Right lobe of liver (tissue), 6 donors: Measurements from ENCODE around the gene MARF1. TPM values are rescaled to one million over a fixed set of nuclear protein-coding genes. Genes with fewer than 3 reads are reported as not detected.

Experiments
- ATAC-seq, 4 donors: fragments of 200-7000 bp; cut with Tn5 transposase; one replicate each; pipeline ENCODE4 v1.9.1; 2020; ENCODE audit warnings: mild to moderate bottlenecking in 4 of 4, moderate library complexity in 4 of 4
- DNase-seq, 3 donors: peaks; one replicate each; pipeline ENCODE4 v3.0.0-alpha.2; 2020
- H3K27ac ChIP-seq, 3 donors: fragments of 200-600 bp; one replicate each; pipeline ENCODE4 v1.8.0; 2022
- H3K27me3 ChIP-seq, 2 donors: fragments of 200-600 bp; one replicate each; pipeline ENCODE4 v1.8.0; 2022
- H3K36me3 ChIP-seq, 4 donors: fragments of 200-600 bp; sonication (generic) in 1 of 4; one replicate each; pipeline versions ENCODE4 v1.5.1 to v1.8.0; 2017 to 2022; ENCODE audit warnings: control low read depth in 1 of 4
- H3K4me1 ChIP-seq, 4 donors: fragments of 200-600 bp; sonication (generic) in 1 of 4; one replicate each; pipeline versions ENCODE4 v1.5.1 to v1.8.0; 2017 to 2022; ENCODE audit warnings: control low read depth in 1 of 4
- H3K4me3 ChIP-seq, 3 donors: fragments of 200-600 bp; one replicate each; pipeline ENCODE4 v1.8.0; 2022
- H3K9me3 ChIP-seq, 4 donors: fragments of 200-600 bp; sonication (generic) in 1 of 4; one replicate each; pipeline versions ENCODE4 v1.5.1 to v1.8.0; 2017 to 2022; ENCODE audit warnings: control low read depth in 1 of 4
- POLR2A ChIP-seq: fragments of 450-650 bp; IDR thresholded peaks from one replicate; pipeline ENCODE4 v1.6.1; 2017; ENCODE audit warnings: antibody characterized with exemption, mild to moderate bottlenecking
- WGBS: methylation state at CpG from one replicate; pipeline ENCODE4 v1.1.6; 2018; ENCODE audit warnings: low coverage, low lambda C conversion rate; ENCODE audit not compliant: insufficient coverage; ENCODE audit errors: missing lambda C conversion rate; 5-methylcytosine and 5-hydroxymethylcytosine counted together
- intact Hi-C, 2 donors: fragments of 100-400 bp; cut with DNase I; formaldehyde crosslinking; loops; one replicate each; pipeline versions ENCODE4 v1.11.2 to v1.14.1; 2022
- total RNA-seq, 6 experiments: library from RNA; depleted of rRNA in 2 of 6; stranded (reverse); fragments of >200 nt in 2 of 6; fragmentation: NEBNext Ultra II Directional in 3 of 6; extraction: Animal tissue kit (Norgen Biotek cat#: 25700) in 3 of 6; gene quantifications; one replicate each; pipeline versions ENCODE4 v1.1.0 to v1.2.4, GENCODE V29; 2016 to 2023
- TF ChIP-seq, protein P1 (sequence below), 4 donors: fragments of 200-600 bp in 3 of 4; fragments of 450-650 bp in 1 of 4; IDR thresholded peaks; one replicate each; pipeline versions ENCODE4 v1.5.1 to v1.8.0; 2016 to 2022; ENCODE audit warnings: antibody characterized with exemption in 4 of 4, mild to moderate bottlenecking in 2 of 4
- donor health status: DM: no; HTN: yes; CAD: no.
- donor health status: DM: no; HTN: no; CAD: no.
- donor health status: DM: no; HTN: no; CAD: no.
- donor health status: DM: no; HTN: yes; CAD: no.
- donor health status: DM: no; HTN: yes; CAD: no.

MARF1 gene
- total RNA-seq, 6 experiments from 2014 or later: 17.2 to 44.2 (median 31.2) TPM

DNA sequence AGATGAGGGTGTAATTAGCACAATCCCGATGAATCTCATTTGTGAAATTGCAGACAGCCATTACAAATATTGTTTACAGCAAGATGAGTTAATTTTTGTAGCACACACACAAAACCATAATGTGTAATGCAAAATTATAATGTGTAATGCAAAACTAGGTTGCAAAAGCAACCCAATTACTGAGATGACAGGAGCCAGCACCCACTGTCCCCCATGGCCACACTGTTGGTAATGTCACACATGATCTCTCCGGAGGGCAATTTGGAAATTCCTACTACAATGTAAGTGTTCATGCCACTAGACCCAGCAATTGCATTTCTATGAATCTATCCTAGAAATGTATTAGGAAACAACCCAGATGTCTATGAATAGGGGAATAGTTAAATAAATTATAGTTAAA lies 76.9 kb downstream of the MARF1 start:
- ATAC-seq: no peak
- Histone ChIP-seq H3K4me3 (no peak overlapping the region), H3K27me3 (no peaks in the 10 kb centered on the region), H3K27ac (no peak overlapping the region), H3K36me3 (no peaks in the 10 kb centered on the region), H3K9me3 (no peaks in the 10 kb centered on the region), H3K4me1 (peaks cover 0 to 4% (median 0%) of the 10 kb centered on the region in 4 donors)
- TF ChIP-seq POLR2A: no peak
- TF ChIP-seq, protein P1, sequence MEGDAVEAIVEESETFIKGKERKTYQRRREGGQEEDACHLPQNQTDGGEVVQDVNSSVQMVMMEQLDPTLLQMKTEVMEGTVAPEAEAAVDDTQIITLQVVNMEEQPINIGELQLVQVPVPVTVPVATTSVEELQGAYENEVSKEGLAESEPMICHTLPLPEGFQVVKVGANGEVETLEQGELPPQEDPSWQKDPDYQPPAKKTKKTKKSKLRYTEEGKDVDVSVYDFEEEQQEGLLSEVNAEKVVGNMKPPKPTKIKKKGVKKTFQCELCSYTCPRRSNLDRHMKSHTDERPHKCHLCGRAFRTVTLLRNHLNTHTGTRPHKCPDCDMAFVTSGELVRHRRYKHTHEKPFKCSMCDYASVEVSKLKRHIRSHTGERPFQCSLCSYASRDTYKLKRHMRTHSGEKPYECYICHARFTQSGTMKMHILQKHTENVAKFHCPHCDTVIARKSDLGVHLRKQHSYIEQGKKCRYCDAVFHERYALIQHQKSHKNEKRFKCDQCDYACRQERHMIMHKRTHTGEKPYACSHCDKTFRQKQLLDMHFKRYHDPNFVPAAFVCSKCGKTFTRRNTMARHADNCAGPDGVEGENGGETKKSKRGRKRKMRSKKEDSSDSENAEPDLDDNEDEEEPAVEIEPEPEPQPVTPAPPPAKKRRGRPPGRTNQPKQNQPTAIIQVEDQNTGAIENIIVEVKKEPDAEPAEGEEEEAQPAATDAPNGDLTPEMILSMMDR (IDR thresholded peaks at IDR 0.05): no peak
- intact Hi-C loops: no loop called here
- 85% methylated on average over 2 of the region's 2 CpGs for WGBS
- DNase-seq: no peak

DNA sequence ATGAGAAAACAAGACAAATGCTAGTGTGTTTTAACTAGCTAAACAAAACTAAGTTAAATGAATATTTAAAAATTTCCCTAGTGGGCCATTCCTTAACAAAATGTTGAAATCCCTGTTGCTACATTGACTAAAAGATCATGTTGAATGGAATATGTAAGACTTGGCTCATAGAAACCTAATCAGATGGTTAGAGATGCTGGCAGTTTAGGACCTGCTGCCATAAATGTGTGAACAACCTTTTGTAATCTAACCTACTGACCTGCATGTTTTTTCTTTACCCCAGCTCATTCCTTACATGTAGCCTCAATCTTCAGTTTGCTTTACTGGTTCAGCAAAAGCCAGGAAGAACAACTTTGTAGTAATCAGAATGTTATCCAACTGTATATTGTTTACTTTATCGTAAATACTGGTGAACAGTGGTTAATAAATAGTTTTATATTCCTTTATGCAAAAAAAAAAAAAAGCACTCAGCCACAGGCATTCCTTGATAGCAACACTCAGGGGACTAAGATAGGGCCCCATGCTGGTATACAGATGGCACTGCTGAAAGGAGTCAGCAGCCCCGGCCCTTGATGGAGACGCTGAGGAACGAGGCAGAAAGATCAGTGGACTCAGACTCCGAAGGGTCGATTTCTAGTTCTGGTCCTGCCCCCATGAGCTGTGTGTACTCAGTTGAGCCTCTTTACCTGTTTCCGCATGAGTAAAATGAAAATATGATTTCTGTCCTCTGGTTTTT lies 78.2 kb downstream of the MARF1 start:
- DNase-seq (no peak), ATAC-seq (no peak)
- Histone ChIP-seq H3K4me3 (no peak overlapping the region), H3K4me1 (peaks cover 0 to 4% (median 0%) of the 10 kb centered on the region in 4 donors), H3K27ac (no peak overlapping the region), H3K27me3 (no peaks in the 10 kb centered on the region), H3K36me3 (no peaks in the 10 kb centered on the region), H3K9me3 (no peaks in the 10 kb centered on the region)
- 89% methylated on average over 6 of the region's 7 CpGs for WGBS
- TF ChIP-seq POLR2A: no peak
- TF ChIP-seq, protein P1 (IDR thresholded peaks at IDR 0.05): no peak
- intact Hi-C loops: no loop called here

DNA sequence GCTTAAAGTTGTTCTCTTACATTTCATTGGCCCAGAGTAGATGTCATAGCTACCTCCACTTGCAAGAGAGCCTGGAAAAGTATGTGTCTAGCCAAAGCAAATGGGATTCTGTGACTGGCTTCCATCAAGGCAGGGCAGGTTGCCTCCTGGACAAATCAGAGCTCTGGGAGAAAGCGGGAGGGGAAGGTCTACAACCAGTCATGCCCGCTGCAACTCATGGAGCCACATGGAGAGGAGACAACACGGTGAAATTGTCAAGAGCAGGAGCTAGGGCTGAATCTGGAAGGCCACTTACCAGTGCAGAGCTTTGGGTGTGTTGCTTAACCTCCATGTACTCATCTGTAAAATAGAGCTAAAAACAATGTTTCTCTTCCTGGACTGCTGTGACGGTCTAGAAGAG lies 83.8 kb downstream of the MARF1 start:
- no peaks in the 10 kb centered on the region for H3K9me3 ChIP-seq
- DNase-seq (no peak), ATAC-seq (no peak)
- no peak overlapping the region for H3K4me3 ChIP-seq
- intact Hi-C loops: no loop called here
- no peaks in the 10 kb centered on the region for H3K36me3 ChIP-seq
- TF ChIP-seq POLR2A: no peak
- 81% methylated on average over 3 of the region's 4 CpGs for WGBS
- no peak overlapping the region for H3K27ac ChIP-seq
- no peaks in the 10 kb centered on the region for H3K27me3 ChIP-seq
- H3K4me1 ChIP-seq: peaks cover 0 to 4% (median 0%) of the 10 kb centered on the region in 4 donors

DNA sequence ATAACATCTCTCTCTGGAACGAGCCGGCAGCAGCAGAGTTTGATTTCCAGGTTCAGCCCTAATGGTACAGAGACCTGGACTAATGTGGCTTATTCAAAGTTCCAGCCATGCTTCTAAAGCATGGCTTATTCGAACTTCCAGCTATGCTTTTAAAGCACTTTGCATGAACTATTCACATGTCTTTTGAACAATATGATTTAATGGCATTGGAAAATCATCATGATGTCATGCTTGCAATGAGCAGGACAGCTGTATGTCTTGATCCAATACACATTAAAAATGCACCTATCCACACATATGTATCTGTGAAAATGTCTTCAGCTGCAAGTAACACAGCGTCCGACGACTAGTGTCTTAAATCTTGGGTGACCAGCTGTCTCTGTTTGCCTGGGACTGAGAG lies 85.7 kb downstream of the MARF1 start:
- DNase-seq: no peak
- no peaks in the 10 kb centered on the region for H3K36me3 ChIP-seq
- ATAC-seq: no peak
- WGBS: 84% methylated on average over 3 of the region's 6 CpGs
- H3K4me3 ChIP-seq: no peak overlapping the region
- H3K4me1 ChIP-seq: no peaks in the 10 kb centered on the region
- intact Hi-C loops: no loop called here
- no peaks in the 10 kb centered on the region for H3K27me3 ChIP-seq
- no peaks in the 10 kb centered on the region for H3K9me3 ChIP-seq
- no peak for TF ChIP-seq POLR2A
- TF ChIP-seq, protein P1 (IDR thresholded peaks at IDR 0.05): no peak
- no peak overlapping the region for H3K27ac ChIP-seq

DNA sequence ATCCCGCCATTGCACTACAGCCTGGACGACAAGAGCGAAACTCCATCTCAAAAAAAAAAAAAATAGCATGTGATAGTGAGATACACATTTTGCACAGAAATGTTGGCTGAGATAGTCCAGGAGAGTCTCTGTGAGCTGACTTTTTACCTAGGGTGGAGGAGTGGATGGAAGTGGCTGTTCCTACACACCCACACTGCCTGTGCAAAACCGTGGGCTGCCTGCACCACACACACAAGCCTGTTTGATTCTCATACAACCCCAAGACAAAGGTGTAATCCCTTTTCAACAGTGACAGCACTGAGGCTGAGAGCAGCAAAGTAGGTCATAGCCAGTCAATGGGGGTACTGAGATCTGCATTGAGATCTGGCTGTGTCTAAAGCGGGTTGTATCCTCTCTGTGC lies 86.8 kb downstream of the MARF1 start:
- ATAC-seq (no peak), DNase-seq (no peak)
- no peak overlapping the region for H3K27ac ChIP-seq
- intact Hi-C loops: no loop called here
- no peaks in the 10 kb centered on the region for H3K36me3 ChIP-seq
- no peak overlapping the region for H3K4me3 ChIP-seq
- no peaks in the 10 kb centered on the region for H3K4me1 ChIP-seq
- H3K27me3 ChIP-seq: no peaks in the 10 kb centered on the region
- H3K9me3 ChIP-seq: no peaks in the 10 kb centered on the region
- 100% methylated on average over 3 of the region's 5 CpGs for WGBS
- no peak for TF ChIP-seq POLR2A
- TF ChIP-seq, protein P1 (IDR thresholded peaks at IDR 0.05): no peak
